HCT116 (cell line): ENCODE results near the gene FXYD4. TPM values are rescaled to one million over a fixed set of nuclear protein-coding genes. Genes with fewer than 3 reads are reported as not detected.

Experiments used
- ATAC-seq: fragments of 200-7000 bp; cut with Tn5 transposase; 2 replicates; pipeline ENCODE4 v1.9.1; 2020; ENCODE audit warnings: mild to moderate bottlenecking, moderate library complexity
- BruUV-seq: library from RNA; stranded (reverse); fragments of 400-500 nt; replicated peaks from 2 replicates; lab custom pipeline; 2021; lab: Mats Ljungman, UMichigan
- CTCF ChIA-PET: fragments of 300-600 bp; sonication (Branson Sonifier 250); formaldehyde crosslinking; loops from one replicate; lab custom pipeline; 2021; ENCODE audit warnings: antibody characterized with exemption; lab: Charles Lee
- POLR2A ChIA-PET: fragments of 300-600, 350-600 bp; sonication (Branson Sonifier 250); formaldehyde crosslinking; loops from one replicate; lab custom pipeline; 2021; ENCODE audit warnings: antibody characterized with exemption; lab: Charles Lee
- RAD21 ChIA-PET, 2 experiments: fragments of 300-600 bp; sonication (Branson Sonifier 250); formaldehyde crosslinking; loops; one replicate each; lab custom pipeline; 2023; ENCODE audit warnings: low total read pairs in 2 of 2; ENCODE audit not compliant: uncharacterized antibody in 2 of 2, unreplicated experiment in 2 of 2, low non-redundant PET in 1 of 2; lab: Charles Lee
- DNase-seq: peaks from one replicate; pipeline ENCODE4 v3.0.0-alpha.2; 2010; ENCODE audit warnings: low read depth, low spot score
- H2AFZ ChIP-seq: fragments of 200-600 bp; shearing (Covaris generic), sonication (generic); 2 replicates; pipeline ENCODE4 v1.6.1; 2017; ENCODE audit warnings: low read depth, mixed run types, mixed read lengths, antibody characterized with exemption, low read length; ENCODE audit not compliant: poor library complexity, severe bottlenecking
- H3K27ac ChIP-seq: 2 replicates; pipeline ENCODE4 v1.5.1; 2012; ENCODE audit warnings: low read depth, low read length
- H3K27me3 ChIP-seq: fragments of 200-600 bp; sonication (generic); 2 replicates; pipeline ENCODE4 v1.6.1; 2016; ENCODE audit warnings: mixed run types, low read length, mixed read lengths; ENCODE audit not compliant: insufficient read depth
- H3K36me3 ChIP-seq, 2 experiments: fragments of 200-500 bp in 1 of 2; fragments of 200-600 bp in 1 of 2; sonication (Bioruptor generic) in 1 of 2; sonication (generic) in 1 of 2; 2 replicates each; pipeline versions ENCODE4 v1.5.1 to v1.6.1; 2014 to 2016; ENCODE audit warnings: low read length in 2 of 2, inconsistent platforms in 1 of 2, mixed read lengths in 1 of 2, mixed run types in 1 of 2; ENCODE audit not compliant: insufficient read depth in 2 of 2, control insufficient read depth in 1 of 2
- H3K4me1 ChIP-seq, 2 experiments: fragments of 200-600 bp in 1 of 2; sonication (generic) in 1 of 2; 2 replicates each; pipeline versions ENCODE4 v1.5.1 to v1.6.1; 2012 to 2017; ENCODE audit warnings: low read length in 2 of 2, inconsistent platforms in 1 of 2, mild to moderate bottlenecking in 1 of 2, mixed read lengths in 1 of 2, mixed run types in 1 of 2, moderate library complexity in 1 of 2; ENCODE audit not compliant: insufficient read depth in 2 of 2, control insufficient read depth in 1 of 2
- H3K4me2 ChIP-seq: fragments of 200-600 bp; sonication (generic); 2 replicates; pipeline ENCODE4 v1.6.1; 2017; ENCODE audit warnings: mixed run types, low read length, mixed read lengths
- H3K4me3 ChIP-seq, 2 experiments: fragments of 200-600 bp in 1 of 2; sonication (generic) in 1 of 2; replicated peaks in 1 of 2; 2 replicates each; pipeline ENCODE4 v1.5.1; 2011 to 2016; ENCODE audit warnings: low read length in 2 of 2, control low read depth in 1 of 2, low read depth in 1 of 2, mild to moderate bottlenecking in 1 of 2, mixed read lengths in 1 of 2, mixed run types in 1 of 2
- H3K79me2 ChIP-seq: fragments of 200-600 bp; sonication (generic); 2 replicates; pipeline ENCODE4 v1.6.1; 2017; ENCODE audit warnings: mild to moderate bottlenecking, mixed run types, low read length, moderate library complexity, mixed read lengths; ENCODE audit not compliant: insufficient read depth
- H3K9ac ChIP-seq: fragments of 200-600 bp; sonication (generic); 2 replicates; pipeline ENCODE4 v1.6.1; 2016; ENCODE audit warnings: low read length, mixed read lengths
- H3K9me2 ChIP-seq: fragments of 200-600 bp; sonication (generic), shearing (Covaris generic); 2 replicates; pipeline ENCODE4 v1.6.1; 2017; ENCODE audit warnings: mixed run types, mild to moderate bottlenecking, moderate library complexity; ENCODE audit not compliant: insufficient read depth
- H3K9me3 ChIP-seq, 2 experiments: fragments of 200-500 bp in 1 of 2; fragments of 200-600 bp in 1 of 2; sonication (Bioruptor generic) in 1 of 2; sonication (generic) in 1 of 2; 2 replicates each; pipeline ENCODE4 v1.6.1; 2014 to 2017; ENCODE audit warnings: low read length in 2 of 2, mixed read lengths in 2 of 2, inconsistent platforms in 1 of 2, low read depth in 1 of 2, mild to moderate bottlenecking in 1 of 2, mixed run types in 1 of 2, moderate library complexity in 1 of 2; ENCODE audit not compliant: control insufficient read depth in 1 of 2, insufficient read depth in 1 of 2
- H4K20me1 ChIP-seq: fragments of 200-600 bp; sonication (generic), shearing (Covaris generic); 2 replicates; pipeline ENCODE4 v1.6.1; 2017; ENCODE audit warnings: mixed run types, mild to moderate bottlenecking, moderate library complexity; ENCODE audit not compliant: insufficient read depth
- CBX3 ChIP-seq: IDR thresholded peaks from 2 replicates; pipeline ENCODE4 v1.6.1; 2012; ENCODE audit warnings: low read depth
- CEBPB ChIP-seq: IDR thresholded peaks from 2 replicates; pipeline ENCODE4 v1.6.1; 2012; ENCODE audit warnings: low read depth
- EGR1 ChIP-seq: IDR thresholded peaks from 2 replicates; pipeline ENCODE4 v1.6.1; 2012; ENCODE audit warnings: low read depth
- EZH2phosphoT487 ChIP-seq: fragments of 200-600 bp; IDR thresholded peaks from 2 replicates; pipeline ENCODE4 v1.6.1; 2018; ENCODE audit warnings: antibody characterized with exemption, borderline replicate concordance
- POLR2A ChIP-seq: IDR thresholded peaks from 2 replicates; pipeline ENCODE4 v1.7.0; 2011; ENCODE audit warnings: borderline replicate concordance; ENCODE audit not compliant: insufficient read depth, insufficient read length; ENCODE audit errors: extremely low read depth
- RAD21 ChIP-seq: IDR thresholded peaks from 2 replicates; pipeline ENCODE4 v1.6.1; 2012; ENCODE audit warnings: low read depth, mild to moderate bottlenecking
- ZFX ChIP-seq: fragments of 450-650 bp; IDR thresholded peaks from 2 replicates; pipeline ENCODE4 v1.6.1; 2017
- intact Hi-C: fragments of 100-400 bp; cut with micrococcal nuclease; formaldehyde crosslinking; loops from 2 replicates; pipeline ENCODE4 v1.10.0; 2022
- total RNA-seq: library from RNA; stranded (reverse); gene quantifications from one replicate; pipeline ENCODE4 v1.2.1, GENCODE V29; 2021; ENCODE audit not compliant: unreplicated experiment
- TF ChIP-seq, protein P1 (sequence below): IDR thresholded peaks from 2 replicates; pipeline ENCODE4 v1.6.1; 2012; ENCODE audit warnings: low read depth
- TF ChIP-seq, protein P2 (sequence below): IDR thresholded peaks from 2 replicates; pipeline ENCODE4 v1.6.1; 2012
- TF ChIP-seq, protein P3 (sequence below): IDR thresholded peaks from 2 replicates; pipeline ENCODE4 v1.6.1; 2011; ENCODE audit warnings: mild to moderate bottlenecking, low read length, moderate library complexity; ENCODE audit not compliant: insufficient replicate concordance; ENCODE audit errors: extremely low read depth
- TF ChIP-seq, protein P4 (sequence below), 3 experiments: fragments of 200-600 bp in 1 of 3; sonication (generic) in 1 of 3; IDR thresholded peaks in 2 of 3; conservative IDR thresholded peaks in 1 of 3; 2 replicates each; pipeline ENCODE4 v1.5.1; 2012 to 2017; ENCODE audit warnings: low read depth in 2 of 3, low read length in 2 of 3, antibody characterized with exemption in 1 of 3, borderline replicate concordance in 1 of 3, control low read depth in 1 of 3, mild to moderate bottlenecking in 1 of 3, mixed read lengths in 1 of 3, mixed run types in 1 of 3, moderate library complexity in 1 of 3; ENCODE audit not compliant: insufficient read depth in 1 of 3

The FXYD4 gene
- total RNA-seq, 1 experiment from 2014 or later = 0.71 TPM

DNA sequence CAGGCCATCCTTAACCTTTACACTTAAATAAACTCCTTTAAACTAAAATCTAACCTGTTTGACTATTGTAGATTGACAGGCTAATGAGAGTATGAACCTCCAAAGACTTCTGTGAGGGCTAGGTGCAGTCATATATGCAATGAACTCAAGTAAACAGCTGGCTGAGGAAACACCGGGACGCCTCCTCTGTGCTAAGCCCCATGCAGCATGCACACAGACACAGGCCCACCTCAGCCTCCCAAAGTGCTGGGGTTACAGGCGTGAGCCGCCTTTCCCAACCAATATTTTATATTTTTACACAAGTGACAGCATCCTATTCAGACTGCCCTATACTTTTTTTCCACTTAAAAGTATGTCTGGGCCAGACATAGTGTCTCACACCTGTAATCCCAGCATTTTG is 1.5 kb upstream of the FXYD4 start:
- TF ChIP-seq EZH2phosphoT487 (no peak), EGR1 (no peak), ZFX (no peak), RAD21 (no peak), CBX3 (no peak), CEBPB (no peak), POLR2A (no peak)
- TF ChIP-seq, protein P1, sequence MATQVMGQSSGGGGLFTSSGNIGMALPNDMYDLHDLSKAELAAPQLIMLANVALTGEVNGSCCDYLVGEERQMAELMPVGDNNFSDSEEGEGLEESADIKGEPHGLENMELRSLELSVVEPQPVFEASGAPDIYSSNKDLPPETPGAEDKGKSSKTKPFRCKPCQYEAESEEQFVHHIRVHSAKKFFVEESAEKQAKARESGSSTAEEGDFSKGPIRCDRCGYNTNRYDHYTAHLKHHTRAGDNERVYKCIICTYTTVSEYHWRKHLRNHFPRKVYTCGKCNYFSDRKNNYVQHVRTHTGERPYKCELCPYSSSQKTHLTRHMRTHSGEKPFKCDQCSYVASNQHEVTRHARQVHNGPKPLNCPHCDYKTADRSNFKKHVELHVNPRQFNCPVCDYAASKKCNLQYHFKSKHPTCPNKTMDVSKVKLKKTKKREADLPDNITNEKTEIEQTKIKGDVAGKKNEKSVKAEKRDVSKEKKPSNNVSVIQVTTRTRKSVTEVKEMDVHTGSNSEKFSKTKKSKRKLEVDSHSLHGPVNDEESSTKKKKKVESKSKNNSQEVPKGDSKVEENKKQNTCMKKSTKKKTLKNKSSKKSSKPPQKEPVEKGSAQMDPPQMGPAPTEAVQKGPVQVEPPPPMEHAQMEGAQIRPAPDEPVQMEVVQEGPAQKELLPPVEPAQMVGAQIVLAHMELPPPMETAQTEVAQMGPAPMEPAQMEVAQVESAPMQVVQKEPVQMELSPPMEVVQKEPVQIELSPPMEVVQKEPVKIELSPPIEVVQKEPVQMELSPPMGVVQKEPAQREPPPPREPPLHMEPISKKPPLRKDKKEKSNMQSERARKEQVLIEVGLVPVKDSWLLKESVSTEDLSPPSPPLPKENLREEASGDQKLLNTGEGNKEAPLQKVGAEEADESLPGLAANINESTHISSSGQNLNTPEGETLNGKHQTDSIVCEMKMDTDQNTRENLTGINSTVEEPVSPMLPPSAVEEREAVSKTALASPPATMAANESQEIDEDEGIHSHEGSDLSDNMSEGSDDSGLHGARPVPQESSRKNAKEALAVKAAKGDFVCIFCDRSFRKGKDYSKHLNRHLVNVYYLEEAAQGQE = no peak
- TF ChIP-seq, protein P2, sequence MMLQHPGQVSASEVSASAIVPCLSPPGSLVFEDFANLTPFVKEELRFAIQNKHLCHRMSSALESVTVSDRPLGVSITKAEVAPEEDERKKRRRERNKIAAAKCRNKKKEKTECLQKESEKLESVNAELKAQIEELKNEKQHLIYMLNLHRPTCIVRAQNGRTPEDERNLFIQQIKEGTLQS = no peak
- TF ChIP-seq, protein P3, sequence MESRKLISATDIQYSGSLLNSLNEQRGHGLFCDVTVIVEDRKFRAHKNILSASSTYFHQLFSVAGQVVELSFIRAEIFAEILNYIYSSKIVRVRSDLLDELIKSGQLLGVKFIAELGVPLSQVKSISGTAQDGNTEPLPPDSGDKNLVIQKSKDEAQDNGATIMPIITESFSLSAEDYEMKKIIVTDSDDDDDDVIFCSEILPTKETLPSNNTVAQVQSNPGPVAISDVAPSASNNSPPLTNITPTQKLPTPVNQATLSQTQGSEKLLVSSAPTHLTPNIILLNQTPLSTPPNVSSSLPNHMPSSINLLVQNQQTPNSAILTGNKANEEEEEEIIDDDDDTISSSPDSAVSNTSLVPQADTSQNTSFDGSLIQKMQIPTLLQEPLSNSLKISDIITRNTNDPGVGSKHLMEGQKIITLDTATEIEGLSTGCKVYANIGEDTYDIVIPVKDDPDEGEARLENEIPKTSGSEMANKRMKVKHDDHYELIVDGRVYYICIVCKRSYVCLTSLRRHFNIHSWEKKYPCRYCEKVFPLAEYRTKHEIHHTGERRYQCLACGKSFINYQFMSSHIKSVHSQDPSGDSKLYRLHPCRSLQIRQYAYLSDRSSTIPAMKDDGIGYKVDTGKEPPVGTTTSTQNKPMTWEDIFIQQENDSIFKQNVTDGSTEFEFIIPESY = no peak
- TF ChIP-seq, protein P4, sequence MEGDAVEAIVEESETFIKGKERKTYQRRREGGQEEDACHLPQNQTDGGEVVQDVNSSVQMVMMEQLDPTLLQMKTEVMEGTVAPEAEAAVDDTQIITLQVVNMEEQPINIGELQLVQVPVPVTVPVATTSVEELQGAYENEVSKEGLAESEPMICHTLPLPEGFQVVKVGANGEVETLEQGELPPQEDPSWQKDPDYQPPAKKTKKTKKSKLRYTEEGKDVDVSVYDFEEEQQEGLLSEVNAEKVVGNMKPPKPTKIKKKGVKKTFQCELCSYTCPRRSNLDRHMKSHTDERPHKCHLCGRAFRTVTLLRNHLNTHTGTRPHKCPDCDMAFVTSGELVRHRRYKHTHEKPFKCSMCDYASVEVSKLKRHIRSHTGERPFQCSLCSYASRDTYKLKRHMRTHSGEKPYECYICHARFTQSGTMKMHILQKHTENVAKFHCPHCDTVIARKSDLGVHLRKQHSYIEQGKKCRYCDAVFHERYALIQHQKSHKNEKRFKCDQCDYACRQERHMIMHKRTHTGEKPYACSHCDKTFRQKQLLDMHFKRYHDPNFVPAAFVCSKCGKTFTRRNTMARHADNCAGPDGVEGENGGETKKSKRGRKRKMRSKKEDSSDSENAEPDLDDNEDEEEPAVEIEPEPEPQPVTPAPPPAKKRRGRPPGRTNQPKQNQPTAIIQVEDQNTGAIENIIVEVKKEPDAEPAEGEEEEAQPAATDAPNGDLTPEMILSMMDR (IDR thresholded peaks at IDR 0.05 in 2 of 3, conservative IDR thresholded peaks at IDR 0.05 in 1 of 3; ENCODE audit: borderline replicate concordance in 1 of 3, insufficient read depth in 1 of 3, low read depth in 2 of 3, low read length in 2 of 3) = no peak
- Histone ChIP-seq H3K9me3 (no peaks in the 10 kb centered on the region), H2AFZ (no peak overlapping the region), H3K9ac (no peak overlapping the region), H3K4me2 (no peak overlapping the region), H3K4me1 (peaks cover 0 to 4% of the 10 kb centered on the region in 2 experiments; a peak in 1 of 4 replicates), H4K20me1 (no peaks in the 10 kb centered on the region), H3K27me3 (no peaks in the 10 kb centered on the region), H3K36me3 (no peaks in the 10 kb centered on the region), H3K27ac (no peak overlapping the region), H3K79me2 (no peaks in the 10 kb centered on the region), H3K9me2 (no peaks in the 10 kb centered on the region), H3K4me3 (no peak overlapping the region)
- BruUV-seq = no TSS peak
- no peak for ATAC-seq
- POLR2A ChIA-PET = no interaction called here
- RAD21 ChIA-PET = no interaction called here
- intact Hi-C loops = no loop called here
- CTCF ChIA-PET = no interaction called here
- no peak for DNase-seq
